Liver (tissue), 3 donors: Measurements from ENCODE around the gene PRKD1.

ENCODE experiments used
- ATF3 ChIP-seq: IDR thresholded peaks from 2 replicates; pipeline ENCODE4 v1.6.1; 2016; ENCODE audit warnings: antibody characterized with exemption
- CTCF ChIP-seq: fragments of 150-350 bp; IDR thresholded peaks from 2 replicates; pipeline ENCODE4 v1.5.1; 2017; ENCODE audit warnings: improper control_type of control experiment, low read depth, low read length; ENCODE audit not compliant: missing input control
- EGR1 ChIP-seq, 2 donors: IDR thresholded peaks; 2 replicates each; pipeline ENCODE4 v1.6.1; 2016 to 2018; ENCODE audit warnings: antibody characterized with exemption in 2 of 2, low read depth in 2 of 2
- FOXA1 ChIP-seq: IDR thresholded peaks from 2 replicates; pipeline ENCODE4 v1.6.1; 2016; ENCODE audit warnings: antibody characterized with exemption
- GABPA ChIP-seq, 2 donors: IDR thresholded peaks in 1 of 2; conservative IDR thresholded peaks in 1 of 2; 2 replicates each; pipeline ENCODE4 v1.6.1; 2016; ENCODE audit warnings: antibody characterized with exemption in 2 of 2, mild to moderate bottlenecking in 1 of 2, moderate library complexity in 1 of 2
- JUND ChIP-seq, 2 donors: IDR thresholded peaks; 2 replicates each; pipeline ENCODE4 v1.6.1; 2016; ENCODE audit warnings: antibody characterized with exemption in 2 of 2
- MAX ChIP-seq: IDR thresholded peaks from 2 replicates; pipeline ENCODE4 v1.6.1; 2016; ENCODE audit warnings: antibody characterized with exemption
- NR2F2 ChIP-seq: IDR thresholded peaks from 2 replicates; pipeline ENCODE4 v1.6.1; 2016; ENCODE audit warnings: antibody characterized with exemption
- RAD21 ChIP-seq, 2 donors: IDR thresholded peaks; 2 replicates each; pipeline ENCODE4 v1.6.1; 2016; ENCODE audit warnings: antibody characterized with exemption in 2 of 2, mild to moderate bottlenecking in 2 of 2
- REST ChIP-seq: IDR thresholded peaks from 2 replicates; pipeline ENCODE4 v1.6.1; 2016; ENCODE audit warnings: antibody characterized with exemption, mild to moderate bottlenecking
- RXRA ChIP-seq, 2 donors: IDR thresholded peaks; 2 replicates each; pipeline ENCODE4 v1.6.1; 2017 to 2018; ENCODE audit warnings: antibody characterized with exemption in 2 of 2, mild to moderate bottlenecking in 1 of 2
- SP1 ChIP-seq: IDR thresholded peaks from 2 replicates; pipeline ENCODE4 v1.6.1; 2018; ENCODE audit warnings: antibody characterized with exemption, mild to moderate bottlenecking
- YY1 ChIP-seq: IDR thresholded peaks from 2 replicates; pipeline ENCODE4 v1.6.1; 2016; ENCODE audit warnings: antibody characterized with exemption, mild to moderate bottlenecking
- donor health status: healthy.
- donor health status: healthy.

- TF ChIP-seq CTCF (no peak), MAX (no peak), EGR1 (IDR thresholded peaks at IDR 0.05; ENCODE audit: low read depth in 2 of 2) (no peak), SP1 (no peak), REST (no peak), RXRA (IDR thresholded peaks at IDR 0.05) (no peak), NR2F2 (no peak), RAD21 (IDR thresholded peaks at IDR 0.05) (no peak), YY1 (no peak), GABPA (IDR thresholded peaks at IDR 0.05 in 1 of 2, conservative IDR thresholded peaks at IDR 0.05 in 1 of 2) (no peak), ATF3 (no peak), JUND (IDR thresholded peaks at IDR 0.05) (no peak), FOXA1 (no peak)
Observed at GRCh38 chr14:29645117-29645516, 282.5 kb downstream of the PRKD1 start.
